ENCODE data around the gene SDR42E2.
"Not testable (repeated sequence)": the region's sequence is repeated elsewhere in the genome, so short reads cannot be mapped to it uniquely, and the experiment has no call there.

Gene SDR42E2

DNA sequence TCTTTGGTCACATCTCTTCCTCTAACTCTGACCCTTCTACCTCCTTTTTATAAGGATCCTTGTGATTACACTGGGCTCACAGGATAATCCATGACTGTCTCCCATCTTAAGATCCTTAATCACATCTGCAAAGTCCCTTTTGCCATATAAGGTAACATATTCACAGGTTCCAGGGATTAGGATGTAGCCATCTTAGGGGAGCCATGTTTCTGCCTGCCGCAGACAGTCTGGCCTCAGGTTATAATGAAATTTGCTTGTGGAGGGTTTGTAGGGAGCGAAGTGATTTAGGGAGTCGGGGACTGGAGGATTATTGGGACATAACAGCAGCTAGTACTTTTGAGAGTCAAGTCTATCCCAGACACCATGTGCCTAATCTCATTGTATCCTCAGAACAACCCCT lies 51.5 kb downstream of the SDR42E2 start:
- no peak for DNase-seq (ENCODE audit: low spot score)

DNA sequence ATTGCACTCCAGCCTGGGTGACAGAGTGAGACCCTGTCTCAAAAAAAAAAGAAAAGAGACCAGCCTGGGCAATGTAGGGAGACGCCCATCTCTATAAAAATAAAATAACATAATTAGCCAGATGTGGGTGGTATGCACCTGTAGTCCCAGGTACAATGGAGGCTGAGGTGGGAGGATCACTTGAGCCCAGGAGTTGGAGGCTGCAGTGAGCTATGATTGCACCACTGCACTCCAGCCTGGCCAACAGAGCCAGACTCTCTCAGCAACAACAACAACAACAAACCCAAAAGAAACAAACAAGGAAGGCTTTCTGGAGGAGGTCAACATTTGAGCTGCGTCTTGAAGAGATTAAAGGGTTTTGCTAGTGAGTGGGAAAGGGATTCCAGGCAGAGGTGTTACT lies 52.1 kb downstream of the SDR42E2 start:
- DNase-seq (ENCODE audit: low spot score) = no peak

DNA sequence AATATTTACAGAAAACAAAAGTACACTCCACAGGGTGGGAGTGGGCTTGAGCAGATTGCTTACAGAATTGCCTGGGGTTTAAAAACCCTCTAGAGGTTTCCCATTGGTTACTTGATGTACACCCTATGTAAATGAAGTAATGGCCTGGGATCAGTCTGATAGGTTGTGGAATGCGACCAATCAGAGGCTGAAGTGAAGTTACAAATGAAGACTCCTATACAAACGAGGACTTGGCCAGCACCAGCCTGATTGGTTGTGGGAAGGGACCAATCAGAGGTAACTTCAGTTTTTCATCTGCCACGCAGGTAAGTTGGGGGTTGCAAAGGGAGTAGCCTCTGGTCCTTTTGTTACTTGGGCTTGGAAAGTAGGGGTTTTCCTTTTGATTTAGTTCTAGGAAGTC lies 52.6 kb downstream of the SDR42E2 start:
- DNase-seq (ENCODE audit: low spot score) = no peak

DNA sequence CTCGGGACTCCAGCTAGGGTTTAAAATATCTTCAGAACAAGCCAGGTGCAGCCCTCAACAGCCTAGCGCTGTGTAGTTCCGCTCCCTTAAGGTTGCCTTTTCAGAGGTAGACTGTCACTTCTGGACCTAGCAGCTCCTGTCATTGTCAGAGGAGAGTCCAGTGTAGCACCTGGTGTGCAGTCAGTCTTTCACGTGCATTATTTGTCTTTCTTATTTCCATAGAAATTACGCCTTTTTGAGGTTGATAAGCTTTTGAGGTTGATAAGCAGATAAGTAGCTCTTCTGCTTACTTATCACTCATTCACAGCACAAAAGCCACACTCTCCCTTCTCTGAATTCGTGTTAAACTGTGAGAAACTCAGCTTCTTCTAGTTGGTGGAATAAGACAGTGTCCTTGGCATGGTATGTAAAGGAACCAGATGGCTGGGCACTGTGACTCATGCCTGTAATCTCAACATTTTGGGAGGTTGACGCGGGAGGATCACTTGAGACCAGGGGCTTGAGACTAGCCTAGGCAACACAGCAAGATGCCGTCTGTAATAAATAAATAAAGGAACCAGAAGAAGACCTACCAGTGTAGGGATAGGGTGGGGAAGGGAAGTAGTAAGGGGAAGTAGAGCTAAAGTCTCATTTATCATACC lies 54.0 kb downstream of the SDR42E2 start:
- no peak for DNase-seq (ENCODE audit: low spot score)

DNA sequence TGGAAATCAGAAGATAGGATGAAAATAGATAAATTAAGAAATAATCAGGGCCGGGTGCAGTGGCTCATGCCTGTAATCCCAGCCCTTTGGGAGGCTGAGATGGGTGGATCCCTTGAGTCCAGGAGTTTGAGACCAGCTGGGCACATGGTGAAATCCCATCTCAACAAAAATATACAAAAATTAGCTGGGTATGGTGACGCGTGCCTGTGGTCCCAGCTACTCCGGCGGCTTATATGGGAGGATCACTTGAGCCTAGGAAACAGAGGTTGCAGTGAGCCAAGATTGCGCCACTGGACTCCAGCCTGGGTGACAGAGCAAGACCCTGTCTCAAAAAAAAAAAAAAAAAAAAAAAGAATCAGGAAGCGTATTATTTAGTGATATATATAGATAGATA lies 54.5 kb downstream of the SDR42E2 start:
- DNase-seq (ENCODE audit: low spot score) = not testable (repeated sequence)

DNA sequence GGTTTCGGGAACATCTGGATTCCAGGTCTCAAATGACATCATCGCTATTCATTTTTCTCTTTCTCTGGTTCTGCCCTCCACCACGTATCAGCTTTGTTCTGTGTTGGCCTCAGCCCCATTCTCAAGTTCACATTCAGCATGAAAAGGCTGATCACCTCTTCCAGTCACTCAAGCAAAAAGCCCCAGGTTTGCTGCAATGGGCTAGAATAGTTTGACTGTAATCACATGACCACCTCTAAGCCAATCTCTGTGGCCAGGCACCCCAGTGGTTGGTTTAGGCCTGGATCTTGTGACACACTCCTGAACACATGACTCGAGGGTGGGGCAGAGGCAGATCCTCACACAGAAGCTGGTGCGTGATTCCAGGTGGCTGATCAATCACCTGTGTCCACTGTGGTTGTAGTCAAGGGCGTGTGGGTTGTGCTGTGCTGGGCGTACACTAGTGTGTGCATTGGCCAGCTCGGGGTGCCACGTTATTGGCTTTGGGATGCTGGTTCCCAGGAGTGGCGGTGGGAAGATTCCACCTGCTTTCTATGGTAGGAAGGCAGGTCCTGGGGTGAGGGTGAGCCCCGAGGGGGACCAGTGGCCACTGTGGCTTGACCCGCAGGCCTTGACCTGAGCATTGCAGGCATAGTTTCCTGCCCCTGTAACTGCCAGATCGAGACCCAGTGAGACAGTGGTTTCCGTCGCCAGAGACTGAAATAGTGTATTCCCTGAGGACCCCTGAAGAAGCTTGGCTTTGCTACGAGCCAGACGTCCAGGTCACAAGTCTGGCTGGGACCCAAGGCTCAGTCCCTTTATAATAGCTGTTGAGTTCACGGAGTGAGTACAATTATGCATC lies 55.8 kb downstream of the SDR42E2 start:
- no peak for DNase-seq (ENCODE audit: low spot score)

DNA sequence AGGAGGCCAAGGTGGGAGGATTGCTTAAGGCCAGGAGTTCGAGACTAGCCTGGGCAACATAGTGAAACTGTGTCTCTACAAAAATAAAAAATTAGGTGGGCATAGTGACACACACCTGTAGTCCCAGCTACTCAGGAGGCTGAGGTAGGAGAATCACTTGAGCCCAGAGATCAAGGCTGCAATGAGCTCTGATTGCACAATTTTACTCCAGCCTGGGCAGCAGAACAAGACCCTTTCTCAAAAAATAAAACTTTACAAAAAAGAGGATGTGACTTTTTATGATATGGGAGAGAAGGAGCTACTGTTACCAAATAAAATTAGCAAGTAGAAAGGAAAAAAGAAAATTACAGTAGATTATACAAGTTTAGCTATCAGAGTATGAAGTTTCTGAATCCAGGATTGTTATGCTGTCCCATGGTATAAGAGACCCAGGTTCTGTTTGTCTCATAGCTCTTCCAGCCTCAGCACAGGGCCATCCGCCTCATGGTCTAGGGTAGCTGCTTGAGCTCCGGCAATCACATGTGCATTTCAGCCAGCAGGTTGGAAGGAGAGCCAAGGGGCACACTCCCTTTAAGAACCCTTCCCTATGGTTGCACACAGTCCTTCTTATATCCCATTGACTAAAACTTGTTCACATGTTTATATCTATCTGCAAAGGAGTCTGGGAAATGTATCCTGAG lies 57.2 kb downstream of the SDR42E2 start:
- no peak for DNase-seq (ENCODE audit: low spot score)

DNA sequence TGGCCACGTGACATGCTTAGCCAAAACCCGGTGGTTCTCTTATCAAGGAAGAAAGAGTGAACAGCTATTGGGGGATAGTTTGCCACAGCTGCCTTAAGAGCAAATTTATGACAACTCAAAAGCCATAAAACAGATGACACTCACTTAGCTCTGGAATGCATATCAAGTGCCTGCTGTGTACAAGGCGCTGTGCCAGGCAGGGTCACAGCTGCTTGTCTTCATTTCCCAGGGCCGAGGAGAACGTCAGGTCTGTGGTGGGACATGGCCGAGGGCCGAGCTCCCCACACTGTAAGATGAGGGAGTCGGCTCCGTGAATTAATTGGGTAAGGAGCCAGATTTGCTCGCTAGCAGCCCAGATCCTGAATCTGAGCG lies 57.7 kb downstream of the SDR42E2 start:
- no peak for DNase-seq (ENCODE audit: low spot score)

DNA sequence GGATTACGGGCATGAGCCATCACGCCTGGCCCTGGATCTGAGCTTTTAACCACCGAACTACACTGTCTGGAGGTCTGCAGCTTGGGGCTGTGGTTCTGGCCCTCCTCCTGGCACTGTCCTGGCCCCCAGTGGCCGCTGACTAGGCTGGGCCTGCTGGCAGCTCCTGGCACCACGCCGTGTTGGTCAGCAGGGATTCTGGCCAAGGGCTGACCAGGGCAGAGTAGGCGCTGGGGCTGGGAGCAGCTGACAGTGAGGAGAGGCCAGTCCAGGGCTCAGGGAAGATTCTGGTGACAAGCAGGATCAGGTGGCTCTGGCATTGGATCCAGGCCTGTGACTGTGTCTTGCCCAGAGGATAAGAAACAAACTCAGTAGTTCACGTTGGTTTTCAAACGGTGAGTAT lies 58.4 kb downstream of the SDR42E2 start:
- DNase-seq (ENCODE audit: low spot score) = no peak

DNA sequence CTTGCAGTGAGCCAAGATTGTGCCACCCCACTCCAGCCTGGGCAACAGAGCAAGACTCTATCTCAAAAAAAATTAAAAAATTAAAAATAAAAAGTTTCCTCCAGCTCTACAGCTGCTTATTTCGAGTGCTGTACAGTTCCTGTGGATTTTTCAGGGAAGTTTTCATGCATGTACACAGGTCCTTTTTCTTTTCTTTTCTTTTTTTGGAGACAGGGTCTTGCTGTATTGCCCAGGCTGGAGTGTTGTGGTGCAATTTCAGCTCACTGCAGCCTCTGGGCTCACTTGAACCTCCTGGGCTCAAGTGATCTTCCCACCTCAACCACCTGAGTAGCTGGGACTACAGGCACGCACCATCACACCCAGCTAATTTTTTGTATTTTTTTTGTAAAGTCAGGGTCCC lies 59.7 kb downstream of the SDR42E2 start:
- DNase-seq (ENCODE audit: low spot score) = no peak

DNA sequence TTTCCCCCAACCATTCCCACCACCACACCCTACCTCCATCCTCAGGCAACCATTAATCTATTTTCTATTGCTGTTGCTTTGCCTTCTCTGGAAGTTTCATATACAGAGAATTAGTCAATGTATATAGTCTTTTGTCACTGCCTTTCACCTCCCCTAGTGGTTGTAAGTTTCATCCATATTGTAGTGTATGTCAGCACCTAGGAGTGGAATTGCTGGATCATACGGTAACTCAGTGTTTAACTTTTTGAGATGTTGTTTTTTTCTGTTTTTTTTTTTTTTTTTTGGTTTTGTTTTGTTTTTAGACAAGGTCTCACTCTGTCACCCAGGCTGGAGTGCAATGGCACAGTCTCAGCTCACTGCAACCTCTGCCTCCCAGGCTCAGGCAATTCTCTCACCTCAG lies 60.7 kb downstream of the SDR42E2 start:
- no peak for DNase-seq (ENCODE audit: low spot score)

DNA sequence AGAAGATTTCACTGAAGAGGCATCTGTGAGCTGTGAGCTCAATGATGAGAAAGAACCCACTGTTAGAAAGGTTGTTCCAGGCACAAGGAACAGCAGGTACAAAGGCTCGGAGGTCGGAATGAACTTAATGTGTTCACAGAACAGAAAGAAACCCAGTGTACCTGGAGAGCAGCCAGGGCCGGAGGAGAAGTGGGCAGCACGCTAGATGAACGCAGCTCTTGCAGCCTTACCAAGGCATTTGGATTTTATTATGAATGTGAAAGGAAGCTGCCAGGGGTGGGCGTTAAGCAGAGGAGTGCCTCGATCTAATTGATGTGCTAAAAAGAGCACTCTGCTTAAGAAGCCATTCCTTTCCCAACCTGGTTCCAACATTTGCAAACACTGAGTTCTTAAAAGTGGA lies 62.8 kb downstream of the SDR42E2 start:
- DNase-seq (ENCODE audit: low spot score) = no peak

DNA sequence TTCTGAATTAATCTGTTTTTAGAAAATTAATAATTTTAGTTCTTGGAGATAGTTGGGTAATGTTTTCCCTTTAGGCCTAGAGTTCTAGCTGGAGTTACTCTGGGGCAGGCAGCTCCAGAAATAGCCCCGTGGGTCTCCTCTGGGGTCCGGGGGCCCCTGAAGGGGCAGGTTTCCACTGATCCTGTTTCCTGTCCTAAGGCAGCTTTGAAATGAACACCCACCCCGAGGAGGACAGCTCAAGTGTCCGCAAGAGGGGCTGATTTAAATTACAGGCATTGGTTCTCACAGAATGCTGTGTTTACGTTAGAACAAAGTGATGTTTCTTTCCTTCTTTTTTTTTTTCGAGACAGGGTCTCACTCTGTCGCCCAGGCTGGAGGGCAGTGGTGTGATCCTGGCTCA lies 67.6 kb downstream of the SDR42E2 start:
- DNase-seq (ENCODE audit: low spot score) = no peak

DNA sequence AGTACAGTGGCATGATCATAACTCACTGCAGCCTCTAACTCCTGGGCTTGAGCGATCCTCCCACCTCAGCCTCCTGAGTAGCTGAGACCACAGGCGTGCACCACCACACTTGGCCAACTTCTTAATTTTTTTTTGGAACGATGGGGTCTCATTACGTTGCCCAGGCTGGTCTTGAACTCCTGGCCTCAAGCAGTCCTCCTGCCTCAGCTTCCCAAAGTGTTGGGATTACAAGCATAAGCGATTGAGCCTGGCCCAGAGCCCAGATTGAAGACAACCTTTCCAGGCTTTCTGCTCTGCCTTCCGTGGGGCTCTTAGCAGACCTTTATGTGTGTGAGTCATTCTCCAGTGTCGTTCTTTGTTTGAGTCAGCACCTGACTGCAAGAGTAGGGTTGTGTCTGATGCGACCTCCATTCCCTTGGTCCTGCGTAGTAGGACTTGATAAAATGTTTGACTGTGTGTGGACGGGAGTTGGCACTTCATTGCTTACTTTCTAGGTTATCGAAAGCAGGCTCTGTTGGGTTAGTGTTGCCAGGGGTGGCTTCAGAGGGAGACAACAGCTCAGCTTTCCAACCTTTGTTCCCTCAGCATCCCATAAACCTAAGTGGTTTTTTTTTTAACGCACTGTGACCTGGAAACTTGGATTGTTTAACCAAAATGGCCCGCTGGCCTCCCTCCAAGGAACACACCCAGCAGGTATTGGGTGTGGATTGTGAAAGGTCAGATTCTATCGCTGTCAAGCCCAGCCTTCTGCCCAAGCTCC lies 70.2 kb downstream of the SDR42E2 start:
- no peak for DNase-seq (ENCODE audit: low spot score)

DNA sequence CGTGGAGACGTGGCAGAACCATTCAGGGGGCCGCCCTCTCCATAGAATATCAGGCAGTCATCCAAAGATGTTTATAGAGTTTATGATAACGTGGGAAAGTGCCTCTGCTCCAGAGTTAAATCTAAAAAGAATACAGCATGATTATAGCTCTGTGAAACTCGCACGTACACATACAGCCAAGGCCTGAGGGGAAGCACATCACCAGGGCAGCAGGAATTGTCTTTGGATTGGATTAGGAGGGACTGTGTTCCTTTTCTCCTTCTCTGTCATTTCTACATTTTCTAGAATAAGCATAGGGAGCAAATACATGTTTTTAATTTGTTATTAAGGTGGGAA lies 70.7 kb downstream of the SDR42E2 start:
- no peak for DNase-seq (ENCODE audit: low spot score)

DNA sequence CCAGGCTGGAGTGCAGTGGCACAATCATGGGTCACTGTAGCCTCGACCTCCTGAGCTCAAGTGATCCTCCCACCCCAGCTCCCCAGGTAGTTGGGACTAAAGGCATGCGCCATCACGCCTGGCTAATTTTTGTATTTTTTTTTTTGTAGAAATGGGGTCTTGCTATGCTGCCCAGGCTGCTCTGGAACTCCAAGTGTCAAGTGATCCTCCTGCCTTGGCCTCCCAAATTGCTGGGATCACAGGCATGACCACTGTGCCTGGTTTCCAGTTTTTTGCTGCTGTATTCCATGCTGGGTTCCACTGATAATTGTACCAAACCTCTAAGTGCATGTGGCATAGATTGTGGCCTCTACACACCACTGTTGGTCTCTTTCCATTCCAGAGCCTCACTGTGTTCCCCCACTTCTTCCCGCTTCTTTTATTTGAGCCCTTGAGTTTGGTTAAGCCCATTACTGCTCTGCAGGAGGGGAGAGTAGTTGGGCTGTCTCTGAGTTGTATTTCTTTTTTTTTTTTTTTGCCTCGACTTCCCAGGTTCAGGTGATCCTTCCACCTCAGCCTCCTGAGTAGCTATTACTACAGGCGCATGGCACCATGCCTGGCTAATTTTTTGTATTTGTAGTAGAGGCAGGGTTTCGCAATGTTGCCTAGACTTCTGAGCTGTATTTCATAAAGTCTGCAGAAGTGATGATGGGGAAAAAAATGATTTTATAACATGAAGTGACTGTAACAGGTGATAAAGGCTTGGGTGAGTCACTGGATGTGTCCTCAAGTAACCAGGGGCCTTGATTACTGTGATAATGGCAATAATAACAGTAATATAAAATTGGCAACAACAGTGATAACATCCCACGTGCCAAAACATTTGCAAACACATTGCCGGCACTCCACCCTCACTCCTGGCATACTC lies 73.8 kb downstream of the SDR42E2 start:
- no peak for DNase-seq (ENCODE audit: low spot score)

DNA sequence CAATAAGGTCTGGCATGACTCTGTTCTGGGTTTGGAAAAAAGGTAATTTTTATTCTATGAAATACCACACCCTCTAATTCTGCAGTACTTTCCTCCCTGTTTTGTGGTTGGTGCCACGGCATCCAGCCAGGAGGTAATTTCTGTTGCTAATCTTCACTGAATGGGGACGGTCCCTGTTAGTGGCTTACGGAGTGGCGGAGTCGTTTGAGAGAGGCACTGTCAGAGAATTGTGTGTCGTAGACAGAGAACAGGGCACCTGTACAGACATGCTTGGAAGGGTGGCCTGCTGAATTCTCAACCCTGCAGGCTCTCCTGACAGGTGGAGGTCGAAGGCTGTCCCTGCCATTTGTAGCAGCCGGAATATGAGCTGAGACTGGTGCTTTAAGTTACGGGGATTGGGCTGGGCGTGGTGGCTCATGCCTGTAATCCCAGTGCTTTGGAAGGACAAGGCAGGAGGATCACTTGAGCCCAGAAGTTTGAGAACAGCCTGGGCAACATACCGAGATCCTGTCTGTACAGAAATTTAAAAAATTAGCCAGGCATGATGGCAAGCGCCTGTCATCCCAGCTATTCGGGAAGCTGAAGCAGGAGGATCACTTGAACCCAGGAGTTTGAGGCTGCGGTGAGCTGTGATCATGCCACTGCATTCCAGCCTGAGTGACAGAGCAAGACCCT lies 77.0 kb downstream of the SDR42E2 start:
- DNase-seq (ENCODE audit: low spot score) = no peak

DNA sequence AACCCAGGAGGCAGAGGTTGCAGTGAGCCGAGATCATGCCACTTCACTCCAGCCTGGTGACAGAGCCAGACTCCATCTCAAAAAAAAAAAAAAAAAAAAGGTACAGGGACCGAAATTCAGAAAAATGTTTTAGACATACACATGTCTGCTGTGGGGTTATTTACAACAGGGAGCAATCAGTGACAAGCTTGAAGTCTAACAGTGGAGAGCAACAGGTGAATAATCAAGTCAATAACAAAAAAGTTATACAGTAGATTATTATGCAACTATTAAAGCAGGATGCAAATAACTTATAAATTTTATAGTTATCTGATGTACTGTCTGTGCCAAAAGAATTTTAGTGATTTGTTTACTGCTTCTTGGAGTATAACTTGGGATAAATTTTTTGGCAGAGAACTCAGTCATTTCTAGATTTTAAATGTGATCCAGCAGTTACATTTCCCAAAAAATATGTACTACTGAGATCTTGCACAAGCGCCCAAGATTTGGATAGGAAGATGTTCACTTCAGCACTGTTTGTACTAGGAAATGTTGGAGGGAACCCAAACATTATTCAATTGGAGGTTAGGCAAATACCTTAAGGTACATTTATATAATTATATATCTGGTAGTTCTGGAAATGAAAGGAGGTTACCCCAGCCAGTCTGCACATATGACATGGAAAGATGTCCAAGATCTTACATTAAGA lies 77.9 kb downstream of the SDR42E2 start:
- no peak for DNase-seq (ENCODE audit: low spot score)

Data from CD4-positive, alpha-beta T cell treated with Interleukin-15 for 4 hours (primary cell).